ENCODE data around the gene FBXL5. TPM values are rescaled to one million over a fixed set of nuclear protein-coding genes. Genes with fewer than 3 reads are reported as not detected.

The FBXL5 gene
- total and polyA plus RNA-seq, 5 donors from 2014 or later = 53.3 to 137 (median 124) TPM

GRCh38 chr4:15556511-15557092, 98.6 kb downstream of the FBXL5 start:
- H3K4me1 Mint-ChIP-seq = peaks cover 0 to 5% (median 0%) of the 10 kb centered on the region in 4 donors
- no peak overlapping the region for H3K27ac Mint-ChIP-seq
- peaks cover 6% of the 10 kb centered on the region for H3K36me3 Mint-ChIP-seq
- Histone ChIP-seq H3K27me3 (ENCODE audit: control insufficient read depth, insufficient read depth, low read length) (no peaks in the 10 kb centered on the region), H3K4me1 (ENCODE audit: control insufficient read depth, insufficient read depth, low read length, poor library complexity, severe bottlenecking) (no peaks in the 10 kb centered on the region), H3K4me3 (ENCODE audit: low read depth, low read length) (no peak overlapping the region), H3K36me3 (ENCODE audit: control insufficient read depth, insufficient read depth, low read length) (no peaks in the 10 kb centered on the region), H3K9me3 (ENCODE audit: control insufficient read depth in 2 of 2, low read length in 2 of 2) (no peaks in the 10 kb centered on the region), H3K27ac (ENCODE audit: insufficient read depth, low read length, poor library complexity, severe bottlenecking) (no peak overlapping the region)
- no peaks in the 10 kb centered on the region for H3K9me3 Mint-ChIP-seq
- no peak overlapping the region for H3K4me3 Mint-ChIP-seq
- DNase-seq = no peak
- H3K27me3 Mint-ChIP-seq = no peaks in the 10 kb centered on the region
- ATAC-seq (ENCODE audit: low read depth in 2 of 2) = no peak

Other genes starting within 250 kb of the FBXL5 start
- not detected for gene C1QTNF7, start 227.3 kb downstream of the FBXL5 start, total RNA-seq
- gene C1QTNF7, start 227.3 kb downstream of the FBXL5 start, polyA plus RNA-seq = not detected
- gene CC2D2A, start 185.5 kb downstream of the FBXL5 start, total RNA-seq = not detected
- under 1 TPM; 0.09 to 0.64 (median 0.50) TPM for gene CC2D2A, start 185.5 kb downstream of the FBXL5 start, polyA plus RNA-seq
- gene FAM200B, start 26.5 kb upstream of the FBXL5 start, total RNA-seq = 21.0 TPM
- 100 to 1,000 TPM in 2 of 4 donors, 10 to 100 TPM in 2; 90.7 to 120 (median 104) TPM for gene FAM200B, start 26.5 kb upstream of the FBXL5 start, polyA plus RNA-seq
- 0.27 TPM for gene BST1, start 47.7 kb upstream of the FBXL5 start, total RNA-seq
- 1 to 10 TPM in 2 of 4 donors, under 1 TPM in 1, not detected in 1; 0.40 to 6.5 (median 2.5) TPM for gene BST1, start 47.7 kb upstream of the FBXL5 start, polyA plus RNA-seq
- 6.4 TPM for gene CD38, start 123.0 kb upstream of the FBXL5 start, total RNA-seq
- gene CD38, start 123.0 kb upstream of the FBXL5 start, polyA plus RNA-seq = 10 to 100 TPM in 2 of 4 donors, 1 to 10 TPM in 2; 4.8 to 14.5 (median 9.3) TPM